ENCODE measurements around the gene INAFM2. TPM values are rescaled to one million over a fixed set of nuclear protein-coding genes. Genes with fewer than 3 reads are reported as not detected.
A peak's percentile ranks its signal among the peaks of the same experiment; 100 is the strongest.

The INAFM2 gene
- total RNA-seq, 2 donors from 2014 or later, result 25.3 to 27.1 TPM

DNA sequence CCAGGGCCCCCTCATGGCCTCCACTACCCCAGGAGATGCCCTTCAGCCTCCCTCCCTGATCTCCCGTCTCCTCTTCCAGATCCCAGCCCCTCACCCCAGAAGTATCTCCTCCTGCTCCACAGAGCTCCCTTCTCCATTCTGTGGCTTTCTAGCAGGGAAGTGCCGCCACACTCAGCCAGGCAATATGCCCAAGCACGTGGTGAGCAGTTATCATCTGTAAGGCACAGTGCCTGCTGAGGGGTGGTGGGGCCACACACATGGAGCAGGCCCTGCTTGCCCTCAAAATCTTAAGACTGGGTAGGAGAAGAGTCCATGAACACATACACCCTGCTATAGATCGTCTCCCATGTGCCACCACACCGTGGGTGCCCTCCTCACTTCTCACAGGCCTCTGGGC, 25.0 kb downstream of the INAFM2 start:
- intact Hi-C loops (cut with DNase I), result loop anchor here in 1 of 2 donors (10.0 kb wide), 1 partner anchor 1144 kb away; no protein-coding TSS in a partner anchor
- no peak for DNase-seq (ENCODE audit: low spot score)

DNA sequence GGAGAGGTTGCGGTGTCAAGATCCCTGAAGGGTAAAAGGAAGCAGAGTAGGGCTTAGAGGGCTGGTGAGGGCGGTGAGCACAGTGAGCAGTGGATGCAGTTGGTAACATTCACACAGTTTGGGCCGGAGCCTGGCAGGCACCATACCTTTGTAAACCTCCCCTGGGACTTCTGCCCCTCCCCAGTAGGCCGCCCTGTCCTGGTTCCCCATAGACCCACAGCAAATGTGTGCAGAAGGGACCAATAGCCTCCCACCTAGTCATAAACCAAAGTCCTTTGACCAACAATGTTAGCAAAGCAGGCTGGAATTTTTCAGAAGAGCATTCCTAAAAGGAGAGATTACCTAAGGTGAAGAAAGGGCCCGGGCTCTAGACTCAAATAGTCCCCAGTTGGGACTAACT, 25.7 kb downstream of the INAFM2 start:
- no peak for DNase-seq (ENCODE audit: low spot score)
- intact Hi-C loops (cut with DNase I), result loop anchor here in 1 of 2 donors (10.0 kb wide), 1 partner anchor 1144 kb away; no protein-coding TSS in a partner anchor

DNA sequence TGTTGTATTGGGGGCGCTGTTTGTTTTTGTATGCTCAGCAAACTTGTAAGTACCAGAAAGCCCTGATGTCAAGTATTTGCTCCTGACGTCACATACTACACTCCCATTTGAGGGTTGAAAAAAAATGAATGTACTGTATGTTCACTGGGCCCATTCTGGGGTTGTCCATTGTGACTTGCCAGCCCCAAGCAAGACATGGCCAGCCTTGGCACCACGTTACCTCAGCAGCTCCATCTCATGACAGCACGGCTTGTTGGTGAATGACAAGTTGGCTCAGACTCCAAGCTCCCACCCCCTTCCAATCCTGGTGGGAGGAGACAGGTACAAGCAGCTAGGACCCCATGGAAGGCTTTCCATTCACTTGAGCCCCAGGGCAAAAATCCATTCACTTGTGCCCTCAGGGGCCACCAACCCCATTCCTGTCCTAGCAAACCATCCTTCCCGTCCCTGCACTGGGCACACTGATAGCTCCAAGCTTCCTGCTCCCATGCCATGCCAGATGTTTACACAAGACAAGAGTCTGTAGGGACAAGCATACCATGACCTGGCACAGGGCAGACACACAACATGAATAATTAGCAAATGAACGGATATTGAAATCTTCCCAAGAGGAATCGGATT, 28.9 kb downstream of the INAFM2 start:
- no peak for DNase-seq (ENCODE audit: low spot score)

DNA sequence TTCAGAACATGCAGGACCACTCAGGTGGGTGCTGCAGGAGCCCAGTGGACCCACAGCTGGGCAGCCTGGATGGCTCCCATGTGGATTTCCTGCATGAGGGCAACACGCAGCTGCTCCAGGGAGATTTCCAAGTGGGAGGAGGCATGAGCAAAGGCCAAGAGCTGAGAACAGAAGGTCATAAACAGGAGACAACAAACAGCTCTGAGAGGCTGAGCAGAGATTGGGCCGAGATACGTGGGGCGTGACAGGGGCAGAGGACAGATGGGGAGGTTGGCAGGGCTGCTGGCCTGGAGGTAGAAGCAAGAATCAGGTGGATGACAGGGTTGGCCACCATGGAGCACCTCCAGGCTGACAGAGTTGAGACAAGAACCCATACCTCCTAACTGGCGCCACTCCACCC, 30.2 kb downstream of the INAFM2 start:
- intact Hi-C loops (cut with DNase I), result no loop called here

More for the DNA sequence above, 28.9 kb downstream of the INAFM2 start:
- intact Hi-C loops (cut with DNase I), result no loop called here

DNA sequence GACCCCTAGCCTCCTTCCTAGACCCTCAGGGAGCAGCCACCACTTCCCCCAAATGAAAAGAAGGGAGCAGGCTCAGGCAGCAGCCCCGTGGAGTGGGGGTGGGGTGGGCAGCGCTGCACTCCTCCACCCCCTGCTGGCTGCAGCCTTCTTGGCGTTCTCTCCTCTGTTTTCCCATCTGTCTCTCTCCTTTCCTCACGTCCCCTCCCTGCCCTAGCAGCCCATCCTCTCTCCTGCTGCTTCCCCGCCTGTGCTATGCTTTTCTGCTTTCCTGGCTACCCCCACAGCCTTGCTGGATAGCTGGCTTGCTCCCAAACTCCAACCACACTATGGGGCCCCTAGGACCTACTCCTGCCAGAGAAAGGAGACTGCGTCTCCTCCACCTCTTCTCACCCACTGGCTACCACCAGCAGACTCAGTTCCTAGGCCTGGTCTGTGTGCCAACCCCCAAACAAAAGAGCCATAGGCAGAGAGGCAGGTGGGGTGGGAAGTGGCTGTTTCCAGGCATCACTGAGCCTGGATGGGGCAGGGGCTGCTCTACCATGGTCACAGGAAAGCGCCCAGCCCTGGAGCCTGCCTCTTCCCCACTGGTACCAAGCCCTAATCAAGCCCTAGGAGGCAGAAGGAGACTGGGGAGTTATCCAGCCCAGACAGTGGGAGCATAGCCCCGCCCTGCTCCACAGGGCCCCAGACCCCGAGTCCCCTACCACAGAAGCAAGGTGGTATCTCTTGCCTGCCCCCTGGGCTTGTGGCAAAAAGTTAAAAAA, 31.1 kb downstream of the INAFM2 start:
- intact Hi-C loops (cut with DNase I), result no loop called here
- DNase-seq (ENCODE audit: low spot score), result no peak

More for the DNA sequence above, 30.2 kb downstream of the INAFM2 start:
- no peak for DNase-seq (ENCODE audit: low spot score)

DNA sequence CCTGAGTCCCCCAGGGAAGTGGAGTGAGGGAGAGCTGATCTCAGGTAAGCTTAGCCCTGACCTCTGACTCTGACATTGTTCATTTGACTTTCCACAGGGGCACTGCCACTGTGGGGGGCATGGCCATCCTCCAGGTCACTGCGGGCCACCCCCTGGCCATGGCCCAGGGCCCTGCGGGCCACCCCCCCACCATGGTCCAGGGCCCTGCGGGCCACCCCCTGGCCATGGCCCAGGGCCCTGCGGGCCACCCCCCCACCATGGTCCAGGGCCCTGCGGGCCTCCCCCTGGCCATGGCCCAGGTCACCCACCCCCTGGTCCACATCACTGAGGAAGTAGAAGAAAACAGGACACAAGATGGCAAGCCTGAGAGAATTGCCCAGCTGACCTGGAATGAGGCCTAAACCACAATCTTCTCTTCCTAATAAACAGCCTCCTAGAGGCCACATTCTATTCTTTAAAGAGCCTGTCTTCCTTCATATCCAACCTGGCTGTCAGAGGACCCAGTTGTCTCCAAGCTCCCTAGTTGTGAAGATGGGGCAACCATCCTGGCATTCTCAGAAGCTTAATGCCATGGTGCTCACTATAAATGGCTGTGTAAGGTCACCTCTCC, 32.6 kb downstream of the INAFM2 start:
- DNase-seq (ENCODE audit: low spot score), result no peak
- intact Hi-C loops (cut with DNase I), result no loop called here

DNA sequence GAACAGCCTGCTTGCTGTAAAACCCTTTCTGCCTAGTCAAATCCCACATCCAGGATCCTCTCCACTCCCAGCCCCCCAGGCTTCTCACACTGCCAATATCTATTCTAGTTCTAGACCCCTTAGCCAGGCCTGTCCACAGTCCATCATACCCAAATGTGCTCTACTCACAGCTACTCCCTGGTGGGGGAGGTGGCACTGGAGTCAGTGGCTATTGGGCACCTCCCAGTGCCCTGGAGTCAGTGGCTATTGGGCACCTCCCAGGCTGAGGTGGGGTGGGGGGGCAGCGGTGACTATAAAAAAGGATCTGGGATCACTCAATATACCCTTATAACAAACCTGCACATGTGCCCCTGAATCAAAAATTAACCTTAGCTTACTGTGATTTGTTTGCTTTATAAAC, 33.8 kb downstream of the INAFM2 start:
- no peak for DNase-seq (ENCODE audit: low spot score)
- intact Hi-C loops (cut with DNase I), result no loop called here

DNA sequence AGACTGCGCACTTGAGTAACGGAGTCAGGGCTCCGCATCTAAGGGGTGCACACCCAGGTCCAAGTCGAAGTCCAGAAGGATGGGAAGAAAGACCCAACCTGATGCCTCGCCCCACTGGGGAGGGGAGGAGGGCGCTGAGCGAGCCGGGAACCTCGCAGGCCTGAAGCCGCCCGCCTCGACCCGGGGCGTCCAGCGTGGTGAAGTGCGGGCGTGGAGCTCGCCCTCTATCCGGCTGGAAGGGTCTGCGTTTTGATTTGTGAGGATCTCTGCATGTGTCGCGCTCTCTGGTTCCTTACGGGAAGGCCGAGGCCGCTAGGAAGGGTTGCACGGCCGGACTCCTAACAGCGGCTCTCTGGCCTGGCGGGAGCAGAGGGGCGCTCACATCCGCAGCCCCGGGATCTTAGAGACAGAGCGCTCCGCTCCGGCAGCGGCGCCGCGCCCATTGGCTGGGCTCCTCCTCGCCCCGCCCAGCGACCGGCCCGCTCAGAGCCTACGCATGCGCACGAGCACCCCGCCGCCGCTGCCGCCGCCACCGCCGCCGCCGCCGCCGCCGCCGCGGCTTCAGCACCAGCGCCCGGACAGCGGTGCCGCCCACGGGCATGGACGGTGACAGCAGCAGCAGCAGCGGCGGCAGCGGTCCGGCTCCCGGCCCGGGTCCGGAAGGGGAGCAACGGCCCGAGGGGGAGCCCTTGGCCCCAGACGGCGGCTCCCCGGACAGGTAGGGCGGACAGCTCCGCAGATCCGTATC, 34.4 kb downstream of the INAFM2 start, which contains the start of gene DISP2:
TSS of gene DISP2 (plus strand) at position 497 of the 748 bp plus-strand sequence. CDS start at position 600, 103 bp downstream.
- intact Hi-C loops (cut with DNase I), result no loop called here
- DNase-seq (ENCODE audit: low spot score), result peak; percentile 97

DNA sequence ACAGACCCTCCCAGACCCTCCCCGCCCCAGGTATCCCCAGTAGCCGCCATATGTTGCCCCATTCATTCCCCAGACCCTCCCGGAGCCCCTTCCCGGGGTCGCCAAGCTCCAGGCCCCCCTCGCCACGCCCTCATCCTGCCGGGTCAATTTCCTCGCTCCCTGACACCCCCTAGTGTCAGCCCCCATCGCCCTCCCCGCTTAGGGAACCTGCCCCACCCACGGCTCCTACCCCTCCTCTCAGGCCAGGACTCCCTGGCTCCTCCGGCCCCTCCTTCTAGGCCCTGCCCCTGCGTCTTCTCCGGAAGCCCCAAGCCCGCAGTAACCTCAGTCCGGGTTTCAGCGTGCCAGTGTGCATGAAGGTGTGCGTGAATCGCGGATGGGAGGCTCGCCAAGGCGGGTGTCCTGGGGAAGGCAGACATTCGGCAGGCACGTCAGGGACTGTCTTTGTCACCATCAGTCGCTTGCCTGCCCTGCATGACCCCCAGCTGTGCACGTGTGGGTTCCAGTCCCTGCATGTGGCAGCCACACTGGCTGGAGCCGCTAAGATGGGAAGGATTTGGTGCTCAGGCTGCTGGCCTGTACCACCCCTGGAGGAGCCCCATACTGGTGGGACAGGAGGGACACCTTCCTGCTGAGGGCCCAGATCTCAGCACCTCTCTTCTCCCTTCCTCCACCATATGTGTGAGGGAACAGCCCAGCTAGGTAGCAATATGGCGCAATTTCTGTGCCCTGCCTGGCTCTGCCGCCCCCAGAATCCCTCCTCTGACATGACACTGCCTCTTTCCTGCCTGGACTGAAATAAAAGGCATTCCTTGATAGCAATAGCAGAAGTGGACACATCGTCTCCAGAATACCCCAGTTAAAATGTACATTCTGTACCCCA, 35.2 kb downstream of the INAFM2 start:
- intact Hi-C loops (cut with DNase I), result no loop called here

DNA sequence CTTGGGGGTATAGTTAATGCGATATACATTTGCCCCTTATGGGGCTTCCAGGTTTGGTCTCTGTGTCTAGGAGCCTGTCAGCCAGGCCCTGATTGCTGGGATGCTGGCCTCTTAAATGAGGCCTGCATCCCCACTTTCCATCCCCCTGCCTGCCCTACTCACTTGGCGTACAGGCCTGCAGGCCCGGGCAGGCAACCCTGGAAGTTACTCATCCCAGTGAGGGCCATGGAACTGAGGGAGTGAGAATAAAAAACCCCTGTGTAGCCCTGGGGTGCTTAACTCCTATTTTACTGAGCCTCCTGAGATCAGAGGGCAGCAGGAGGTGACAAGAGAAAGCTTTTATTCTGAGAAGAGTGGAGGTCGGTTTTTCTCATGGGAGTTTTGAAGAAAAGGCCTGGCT, 36.5 kb downstream of the INAFM2 start:
- DNase-seq (ENCODE audit: low spot score), result no peak
- intact Hi-C loops (cut with DNase I), result no loop called here

More for the DNA sequence above, 35.2 kb downstream of the INAFM2 start:
- peak; percentile 76 for DNase-seq (ENCODE audit: low spot score)

DNA sequence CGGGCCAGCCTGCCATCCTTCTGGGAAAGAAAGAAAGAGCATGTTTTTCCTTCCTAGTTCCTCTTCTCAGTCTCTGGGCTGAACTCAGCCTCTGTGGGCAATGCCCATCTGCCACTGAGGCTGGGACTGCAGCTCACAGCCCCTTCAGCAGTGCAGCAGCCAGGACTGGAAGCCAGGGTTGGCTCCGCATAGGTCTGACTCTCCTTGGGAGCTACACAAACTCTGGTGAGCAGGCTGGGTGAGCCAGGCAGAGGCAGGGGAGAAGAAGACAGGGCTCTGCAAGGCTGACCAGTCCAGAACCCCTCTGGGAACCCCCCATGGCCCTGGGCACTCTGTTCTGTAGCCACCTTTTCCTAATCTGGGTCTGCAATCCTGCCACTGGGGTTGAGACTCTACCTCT, 38.1 kb downstream of the INAFM2 start:
- intact Hi-C loops (cut with DNase I), result no loop called here
- no peak for DNase-seq (ENCODE audit: low spot score)

DNA sequence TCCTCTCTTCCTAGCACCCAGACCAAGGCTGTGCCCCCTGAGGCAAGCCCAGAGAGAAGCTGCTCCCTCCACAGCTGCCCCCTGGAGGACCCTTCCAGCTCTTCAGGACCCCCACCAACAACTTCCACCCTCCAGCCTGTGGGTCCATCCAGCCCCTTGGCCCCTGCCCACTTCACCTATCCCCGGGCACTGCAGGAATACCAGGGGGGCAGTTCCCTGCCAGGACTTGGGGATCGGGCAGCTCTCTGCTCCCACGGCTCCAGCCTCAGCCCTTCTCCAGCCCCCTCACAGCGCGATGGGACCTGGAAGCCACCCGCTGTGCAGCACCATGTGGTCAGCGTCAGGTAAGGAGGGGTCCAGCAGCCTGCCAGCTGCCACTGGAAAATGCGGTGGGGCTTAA, 40.1 kb downstream of the INAFM2 start:
- intact Hi-C loops (cut with DNase I), result loop anchor here in 1 of 2 donors (2.0 kb wide), 1 partner anchor 55 kb away; no protein-coding TSS in a partner anchor

DNA sequence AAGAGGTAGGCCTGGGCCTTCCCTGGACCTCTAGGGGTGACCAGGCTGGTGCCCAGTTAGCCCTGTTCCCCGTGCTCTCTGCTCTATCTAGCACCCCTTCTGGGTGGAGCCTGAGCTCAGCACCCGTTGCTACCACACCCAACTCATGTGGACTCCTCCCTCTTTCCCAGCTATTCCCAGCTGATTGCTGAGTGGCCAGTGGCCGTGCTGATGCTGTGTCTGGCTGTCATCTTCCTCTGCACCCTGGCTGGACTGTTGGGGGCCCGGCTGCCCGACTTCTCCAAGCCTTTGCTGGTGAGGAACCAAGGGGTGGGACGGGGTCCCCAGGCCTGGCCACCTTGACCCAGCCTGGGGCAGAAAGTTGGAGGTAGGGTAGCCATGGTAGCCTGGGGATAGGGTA, 40.8 kb downstream of the INAFM2 start:
- intact Hi-C loops (cut with DNase I), result loop anchor here in 1 of 2 donors (2.0 kb wide), 1 partner anchor 55 kb away; no protein-coding TSS in a partner anchor
- DNase-seq (ENCODE audit: low spot score), result no peak

More for the DNA sequence above, 40.1 kb downstream of the INAFM2 start:
- DNase-seq (ENCODE audit: low spot score), result no peak

DNA sequence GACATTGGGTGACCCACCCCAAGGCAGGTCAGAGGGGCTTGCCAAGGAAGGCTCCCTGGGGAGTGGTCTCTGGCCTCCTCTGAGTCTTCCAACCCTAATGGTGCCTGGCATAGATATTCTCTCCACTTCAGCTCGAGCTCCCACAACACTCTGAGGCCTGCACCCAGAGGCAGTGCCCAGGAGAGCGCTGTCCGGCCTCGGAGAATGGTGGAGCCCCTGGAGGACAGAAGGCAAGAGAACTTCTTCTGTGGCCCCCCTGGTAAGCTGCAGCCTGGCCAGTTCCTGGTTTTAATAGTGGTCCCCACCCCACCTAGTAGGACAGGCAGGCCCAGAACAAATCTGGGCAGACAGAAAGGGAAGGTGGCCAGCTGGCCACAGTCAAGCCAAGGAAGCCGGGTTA, 41.5 kb downstream of the INAFM2 start:
- no peak for DNase-seq (ENCODE audit: low spot score)
- intact Hi-C loops (cut with DNase I), result loop anchor here in 1 of 2 donors (2.0 kb wide), 1 partner anchor 54 kb away; no protein-coding TSS in a partner anchor

DNA sequence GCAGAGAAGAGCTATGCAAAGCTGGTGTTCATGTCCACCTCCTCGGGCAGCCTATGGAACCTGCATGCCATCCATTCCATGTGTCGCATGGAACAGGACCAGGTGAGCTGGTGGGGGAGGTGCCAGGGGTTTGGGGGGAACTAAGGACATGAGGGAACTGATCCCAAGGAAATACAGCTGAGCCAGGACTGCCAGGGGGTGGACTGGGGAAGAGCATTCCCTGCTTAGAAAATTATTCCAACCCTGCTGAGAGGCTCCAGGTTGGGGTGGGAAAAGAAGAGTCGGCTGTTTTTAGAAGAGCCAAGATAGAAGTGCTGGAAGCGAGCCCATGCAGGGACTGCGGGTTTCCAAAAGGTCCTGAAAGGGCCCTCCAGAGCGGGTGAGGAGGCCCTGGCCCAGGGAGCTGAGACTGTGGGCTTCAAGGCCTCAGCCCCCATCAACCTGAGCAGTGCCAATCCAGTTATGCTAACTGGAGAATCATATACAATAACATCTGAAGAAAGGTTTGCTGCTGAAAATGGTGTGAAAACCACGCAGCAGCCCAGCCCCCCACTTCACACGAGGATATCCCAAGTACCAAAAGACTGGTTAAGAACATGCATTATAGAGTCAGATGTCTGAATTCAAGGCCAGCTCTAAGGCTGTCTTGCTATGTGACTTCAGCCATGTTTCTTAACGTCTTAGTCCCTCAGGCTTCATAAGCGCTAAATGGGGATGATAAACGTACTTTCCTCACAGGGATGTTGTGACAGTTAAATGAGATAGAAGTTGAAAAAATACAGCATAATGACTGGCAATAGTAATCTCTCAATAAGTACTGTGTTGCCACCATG, 42.3 kb downstream of the INAFM2 start:
- intact Hi-C loops (cut with DNase I), result loop anchor here in 1 of 2 donors (2.0 kb wide), 1 partner anchor 53 kb away; no protein-coding TSS in a partner anchor
- no peak for DNase-seq (ENCODE audit: low spot score)

DNA sequence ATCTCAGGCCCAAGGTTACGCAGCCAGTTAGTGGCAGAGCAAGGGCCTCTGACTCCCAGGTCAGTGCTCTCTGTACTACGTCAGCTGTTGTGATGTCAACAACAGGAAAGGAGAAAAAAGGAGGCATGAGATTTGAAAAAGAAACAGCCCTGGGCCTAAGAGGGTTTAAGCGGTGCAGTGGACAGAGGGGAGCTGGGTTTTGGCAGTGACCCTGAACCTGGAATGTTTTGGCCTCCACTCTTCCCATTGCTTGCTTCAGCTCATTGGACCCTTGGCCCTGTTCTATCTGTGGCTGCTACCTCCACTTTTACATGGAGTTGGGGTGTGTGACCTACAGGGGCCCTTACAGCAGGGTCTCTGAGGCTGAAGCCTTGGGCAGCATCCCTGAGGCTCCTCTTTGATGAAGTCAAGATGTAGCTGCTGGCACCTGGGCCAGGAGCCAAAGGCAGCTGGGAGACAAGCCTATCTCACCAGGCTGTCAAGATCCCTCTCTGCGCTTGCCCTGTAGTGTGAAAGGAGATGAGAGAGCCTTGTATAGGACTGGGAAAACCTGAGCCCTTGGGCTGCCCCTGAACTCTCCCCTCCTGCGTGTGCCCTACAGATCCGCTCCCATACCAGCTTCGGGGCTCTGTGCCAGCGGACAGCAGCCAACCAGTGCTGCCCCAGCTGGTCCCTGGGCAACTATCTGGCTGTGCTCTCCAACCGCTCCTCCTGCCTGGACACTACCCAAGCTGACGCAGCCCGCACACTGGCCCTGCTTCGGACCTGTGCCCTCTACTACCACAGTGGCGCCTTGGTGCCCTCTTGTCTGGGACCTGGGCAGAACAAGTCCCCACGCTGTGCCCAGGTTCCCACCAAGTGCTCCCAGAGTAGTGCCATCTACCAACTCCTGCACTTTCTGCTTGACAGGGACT, 43.2 kb downstream of the INAFM2 start:
- DNase-seq (ENCODE audit: low spot score), result no peak
- intact Hi-C loops (cut with DNase I), result no loop called here

DNA sequence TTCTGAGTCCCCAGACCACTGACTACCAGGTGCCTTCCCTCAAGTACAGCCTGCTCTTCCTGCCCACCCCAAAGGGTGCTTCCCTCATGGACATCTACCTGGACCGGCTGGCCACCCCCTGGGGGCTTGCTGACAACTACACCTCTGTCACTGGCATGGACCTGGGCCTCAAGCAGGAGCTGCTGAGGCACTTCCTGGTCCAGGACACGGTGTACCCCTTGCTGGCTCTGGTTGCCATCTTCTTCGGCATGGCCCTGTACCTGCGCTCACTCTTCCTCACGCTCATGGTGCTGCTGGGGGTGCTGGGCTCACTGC, 43.8 kb downstream of the INAFM2 start:
- intact Hi-C loops (cut with DNase I), result no loop called here
- DNase-seq (ENCODE audit: low spot score), result no peak
